SU-DHL-6 (cell line): ENCODE data around the gene AKNA.

Experiments used
- EZH2phosphoT487 ChIP-seq: fragments of 200-600 bp; sonication (generic), shearing (Covaris generic); conservative IDR thresholded peaks from 2 replicates; pipeline ENCODE4 v1.6.1; 2018; ENCODE audit warnings: mild to moderate bottlenecking, antibody characterized with exemption, low read length, moderate library complexity, mixed read lengths
- TF ChIP-seq, protein P1 (sequence below): fragments of 200-600 bp; sonication (generic); IDR thresholded peaks from one replicate; pipeline ENCODE4 v1.5.1; 2017; ENCODE audit warnings: antibody characterized with exemption, mild to moderate bottlenecking, low read length, moderate library complexity; ENCODE audit not compliant: insufficient read depth, poor library complexity, severe bottlenecking

GRCh38 chr9:114366334-114367128 is 21.3 kb downstream of the AKNA start:
- TF ChIP-seq, protein P1, sequence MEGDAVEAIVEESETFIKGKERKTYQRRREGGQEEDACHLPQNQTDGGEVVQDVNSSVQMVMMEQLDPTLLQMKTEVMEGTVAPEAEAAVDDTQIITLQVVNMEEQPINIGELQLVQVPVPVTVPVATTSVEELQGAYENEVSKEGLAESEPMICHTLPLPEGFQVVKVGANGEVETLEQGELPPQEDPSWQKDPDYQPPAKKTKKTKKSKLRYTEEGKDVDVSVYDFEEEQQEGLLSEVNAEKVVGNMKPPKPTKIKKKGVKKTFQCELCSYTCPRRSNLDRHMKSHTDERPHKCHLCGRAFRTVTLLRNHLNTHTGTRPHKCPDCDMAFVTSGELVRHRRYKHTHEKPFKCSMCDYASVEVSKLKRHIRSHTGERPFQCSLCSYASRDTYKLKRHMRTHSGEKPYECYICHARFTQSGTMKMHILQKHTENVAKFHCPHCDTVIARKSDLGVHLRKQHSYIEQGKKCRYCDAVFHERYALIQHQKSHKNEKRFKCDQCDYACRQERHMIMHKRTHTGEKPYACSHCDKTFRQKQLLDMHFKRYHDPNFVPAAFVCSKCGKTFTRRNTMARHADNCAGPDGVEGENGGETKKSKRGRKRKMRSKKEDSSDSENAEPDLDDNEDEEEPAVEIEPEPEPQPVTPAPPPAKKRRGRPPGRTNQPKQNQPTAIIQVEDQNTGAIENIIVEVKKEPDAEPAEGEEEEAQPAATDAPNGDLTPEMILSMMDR = no peak
- TF ChIP-seq EZH2phosphoT487 = no peak
